ENCODE results near the gene BHLHE40. TPM values are rescaled to one million over a fixed set of nuclear protein-coding genes. Genes with fewer than 3 reads are reported as not detected.
A peak's percentile ranks its signal among the peaks of the same experiment; 100 is the strongest.

BHLHE40 gene
- total RNA-seq, 3 donors from 2014 or later: 40.2 to 45.5 (median 42.9) TPM

DNA sequence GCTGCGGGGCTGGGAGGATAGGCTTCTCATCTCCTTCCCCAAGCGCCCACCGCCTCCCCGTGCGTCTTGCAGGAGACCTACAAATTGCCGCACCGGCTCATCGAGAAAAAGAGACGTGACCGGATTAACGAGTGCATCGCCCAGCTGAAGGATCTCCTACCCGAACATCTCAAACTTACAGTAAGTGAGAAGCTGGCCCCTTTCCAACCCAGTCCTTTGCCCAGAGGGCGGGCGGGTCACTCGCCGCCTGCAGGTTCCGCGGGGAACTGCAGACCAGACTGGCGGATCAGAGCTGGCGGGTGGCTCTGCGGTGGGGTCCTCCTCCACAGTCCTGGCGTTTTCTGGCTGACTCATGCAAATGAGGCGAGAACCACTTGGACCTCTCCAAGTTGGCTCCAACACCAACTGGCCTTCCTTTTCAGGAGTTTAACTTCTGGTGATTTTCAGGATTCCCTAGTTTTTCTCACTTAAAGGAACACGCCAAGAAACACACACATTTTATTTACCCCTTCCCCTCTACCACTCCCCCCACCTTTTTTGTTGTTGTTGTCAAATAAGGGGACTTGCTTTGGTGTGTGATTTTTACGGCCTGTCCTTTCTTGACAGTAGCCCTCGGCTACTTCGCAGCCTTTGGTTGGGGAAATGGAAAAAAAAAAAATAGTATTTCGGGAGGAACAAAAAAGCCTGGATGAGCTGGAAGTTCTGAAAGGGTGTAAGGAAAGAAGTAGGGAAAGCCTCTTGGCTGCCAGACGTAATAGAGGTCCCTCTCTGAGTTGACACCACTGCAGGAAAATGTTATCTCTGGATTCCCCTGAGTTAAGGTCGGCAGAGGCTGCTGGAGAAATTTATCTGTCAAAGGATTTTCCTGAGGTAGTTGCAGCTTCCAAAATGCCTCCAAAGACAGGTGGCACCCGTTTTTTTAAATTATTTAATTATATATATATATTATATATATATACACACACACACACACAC lies 1.3 kb downstream of the BHLHE40 start:
- Histone ChIP-seq H3K9me3 (no peaks in the 10 kb centered on the region), H3K36me3 (ENCODE audit: low read depth) (no peaks in the 10 kb centered on the region), H3K4me1 (ENCODE audit: low read depth) (peaks cover 38% of the 10 kb centered on the region), H3K4me3 (peak overlapping the region; percentile 73)
- TF ChIP-seq, protein P1, sequence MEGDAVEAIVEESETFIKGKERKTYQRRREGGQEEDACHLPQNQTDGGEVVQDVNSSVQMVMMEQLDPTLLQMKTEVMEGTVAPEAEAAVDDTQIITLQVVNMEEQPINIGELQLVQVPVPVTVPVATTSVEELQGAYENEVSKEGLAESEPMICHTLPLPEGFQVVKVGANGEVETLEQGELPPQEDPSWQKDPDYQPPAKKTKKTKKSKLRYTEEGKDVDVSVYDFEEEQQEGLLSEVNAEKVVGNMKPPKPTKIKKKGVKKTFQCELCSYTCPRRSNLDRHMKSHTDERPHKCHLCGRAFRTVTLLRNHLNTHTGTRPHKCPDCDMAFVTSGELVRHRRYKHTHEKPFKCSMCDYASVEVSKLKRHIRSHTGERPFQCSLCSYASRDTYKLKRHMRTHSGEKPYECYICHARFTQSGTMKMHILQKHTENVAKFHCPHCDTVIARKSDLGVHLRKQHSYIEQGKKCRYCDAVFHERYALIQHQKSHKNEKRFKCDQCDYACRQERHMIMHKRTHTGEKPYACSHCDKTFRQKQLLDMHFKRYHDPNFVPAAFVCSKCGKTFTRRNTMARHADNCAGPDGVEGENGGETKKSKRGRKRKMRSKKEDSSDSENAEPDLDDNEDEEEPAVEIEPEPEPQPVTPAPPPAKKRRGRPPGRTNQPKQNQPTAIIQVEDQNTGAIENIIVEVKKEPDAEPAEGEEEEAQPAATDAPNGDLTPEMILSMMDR (IDR thresholded peaks at IDR 0.05): peak; percentile 98
- DNase-seq: peak; percentile 92 to 99 (median 96)
- ATAC-seq: peak; percentile 42
- intact Hi-C loops (cut with DNase I, micrococcal nuclease): no loop called here

DNA sequence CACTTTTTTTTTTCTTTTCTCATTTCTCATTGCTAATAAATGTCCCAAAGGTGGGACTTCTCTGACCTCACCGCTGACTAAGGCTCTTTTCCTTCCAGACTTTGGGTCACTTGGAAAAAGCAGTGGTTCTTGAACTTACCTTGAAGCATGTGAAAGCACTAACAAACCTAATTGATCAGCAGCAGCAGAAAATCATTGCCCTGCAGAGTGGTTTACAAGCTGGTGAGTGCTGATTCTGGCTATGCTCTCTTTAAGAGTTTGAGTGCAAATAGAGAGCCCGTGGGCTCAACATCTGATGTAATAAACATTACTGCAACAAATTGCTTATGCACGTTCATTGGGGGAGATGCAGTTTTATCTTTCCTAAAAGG lies 2.0 kb downstream of the BHLHE40 start:
- peaks cover 40% of the 10 kb centered on the region for H3K4me1 ChIP-seq (ENCODE audit: low read depth)
- no peak overlapping the region for H3K4me3 ChIP-seq
- no peaks in the 10 kb centered on the region for H3K36me3 ChIP-seq (ENCODE audit: low read depth)
- intact Hi-C loops (cut with DNase I, micrococcal nuclease): no loop called here
- DNase-seq (no peak), ATAC-seq (no peak)
- no peaks in the 10 kb centered on the region for H3K9me3 ChIP-seq
- TF ChIP-seq, protein P1 (IDR thresholded peaks at IDR 0.05): no peak

DNA sequence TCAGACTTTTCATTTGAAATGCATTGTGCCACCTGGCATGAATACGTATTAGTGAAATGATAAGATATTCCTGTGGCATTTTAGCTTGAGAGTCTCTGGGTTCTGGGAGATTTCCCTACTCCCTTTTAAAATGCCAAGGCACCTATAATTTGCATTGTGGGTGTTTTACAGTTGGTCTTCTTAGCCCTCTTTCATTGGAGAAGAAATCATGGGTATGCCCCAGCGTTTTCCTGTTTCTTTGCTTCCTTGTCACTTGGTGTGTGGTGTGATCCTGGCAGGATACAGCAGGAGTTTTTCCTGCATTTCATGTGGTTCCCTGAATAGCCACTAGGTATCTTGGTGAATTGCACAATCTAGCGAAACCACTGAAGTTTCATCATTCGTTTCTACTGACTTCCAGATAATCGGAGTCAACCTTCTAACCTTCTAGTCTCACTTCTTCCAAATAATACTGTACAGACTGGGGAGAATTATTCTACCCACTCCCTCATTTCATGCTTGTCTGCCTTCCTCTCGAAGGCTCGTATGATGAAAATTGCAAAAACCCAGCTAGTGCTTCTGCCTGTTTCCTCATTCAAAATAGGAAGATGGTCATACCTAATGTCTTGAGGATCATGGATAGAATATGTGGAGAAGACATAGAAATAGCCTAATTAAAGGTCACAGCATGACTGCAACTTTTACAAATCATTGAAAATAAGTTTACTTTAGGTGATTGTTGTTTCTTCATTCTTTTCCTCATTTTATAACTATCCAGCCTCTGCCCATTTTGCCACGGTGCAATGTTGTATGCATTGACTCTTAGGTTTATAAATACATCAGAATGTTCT lies 2.6 kb downstream of the BHLHE40 start:
- peaks cover 38% of the 10 kb centered on the region for H3K4me1 ChIP-seq (ENCODE audit: low read depth)
- no peaks in the 10 kb centered on the region for H3K9me3 ChIP-seq
- ATAC-seq (no peak), DNase-seq (peak in 1 of 3 donors; percentile 49)
- intact Hi-C loops (cut with DNase I, micrococcal nuclease): no loop called here
- no peak overlapping the region for H3K4me3 ChIP-seq
- no peaks in the 10 kb centered on the region for H3K36me3 ChIP-seq (ENCODE audit: low read depth)
- TF ChIP-seq, protein P1 (IDR thresholded peaks at IDR 0.05): peak; percentile 21

DNA sequence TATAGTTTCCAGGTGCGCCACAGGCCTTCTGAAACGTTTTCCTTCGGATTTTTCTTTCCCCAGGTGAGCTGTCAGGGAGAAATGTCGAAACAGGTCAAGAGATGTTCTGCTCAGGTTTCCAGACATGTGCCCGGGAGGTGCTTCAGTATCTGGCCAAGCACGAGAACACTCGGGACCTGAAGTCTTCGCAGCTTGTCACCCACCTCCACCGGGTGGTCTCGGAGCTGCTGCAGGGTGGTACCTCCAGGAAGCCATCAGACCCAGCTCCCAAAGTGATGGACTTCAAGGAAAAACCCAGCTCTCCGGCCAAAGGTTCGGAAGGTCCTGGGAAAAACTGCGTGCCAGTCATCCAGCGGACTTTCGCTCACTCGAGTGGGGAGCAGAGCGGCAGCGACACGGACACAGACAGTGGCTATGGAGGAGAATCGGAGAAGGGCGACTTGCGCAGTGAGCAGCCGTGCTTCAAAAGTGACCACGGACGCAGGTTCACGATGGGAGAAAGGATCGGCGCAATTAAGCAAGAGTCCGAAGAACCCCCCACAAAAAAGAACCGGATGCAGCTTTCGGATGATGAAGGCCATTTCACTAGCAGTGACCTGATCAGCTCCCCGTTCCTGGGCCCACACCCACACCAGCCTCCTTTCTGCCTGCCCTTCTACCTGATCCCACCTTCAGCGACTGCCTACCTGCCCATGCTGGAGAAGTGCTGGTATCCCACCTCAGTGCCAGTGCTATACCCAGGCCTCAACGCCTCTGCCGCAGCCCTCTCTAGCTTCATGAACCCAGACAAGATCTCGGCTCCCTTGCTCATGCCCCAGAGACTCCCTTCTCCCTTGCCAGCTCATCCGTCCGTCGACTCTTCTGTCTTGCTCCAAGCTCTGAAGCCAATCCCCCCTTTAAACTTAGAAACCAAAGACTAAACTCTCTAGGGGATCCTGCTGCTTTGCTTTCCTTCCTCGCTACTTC lies 3.8 kb downstream of the BHLHE40 start:
- intact Hi-C loops (cut with DNase I, micrococcal nuclease): no loop called here
- Histone ChIP-seq H3K4me1 (ENCODE audit: low read depth) (peaks cover 35% of the 10 kb centered on the region), H3K4me3 (no peak overlapping the region), H3K36me3 (ENCODE audit: low read depth) (no peaks in the 10 kb centered on the region), H3K9me3 (no peaks in the 10 kb centered on the region)
- TF ChIP-seq, protein P1 (IDR thresholded peaks at IDR 0.05): no peak
- ATAC-seq (no peak), DNase-seq (peak in 1 of 3 donors; percentile 55)

Data from mucosa of descending colon (tissue), 3 donors.